Immature natural killer cell (primary cell): Measurements from ENCODE around the gene KCTD13. TPM values are rescaled to one million over a fixed set of nuclear protein-coding genes. Genes with fewer than 3 reads are reported as not detected.
"Not testable (repeated sequence)": the region's sequence is repeated elsewhere in the genome, so short reads cannot be mapped to it uniquely, and the experiment has no call there.

Experiments used
- DNase-seq, 3 donors: peaks; one replicate each; pipeline ENCODE4 v3.0.0; 2022; ENCODE audit warnings: mixed read lengths in 1 of 3
- H3K27ac Mint-ChIP-seq, 6 donors: one replicate each; pipeline ENCODE4 v1.8.0; 2020; ENCODE audit warnings: mixed read lengths in 6 of 6, mild to moderate bottlenecking in 5 of 6, inconsistent platforms in 4 of 6, moderate library complexity in 3 of 6
- H3K27me3 Mint-ChIP-seq, 3 donors: one replicate each; pipeline ENCODE4 v1.8.0; 2020 to 2021; ENCODE audit warnings: low read depth in 3 of 3, mild to moderate bottlenecking in 3 of 3, mixed read lengths in 3 of 3, moderate library complexity in 3 of 3, inconsistent platforms in 1 of 3
- H3K36me3 Mint-ChIP-seq, 3 donors: one replicate each; pipeline ENCODE4 v1.8.0; 2020; ENCODE audit warnings: mixed read lengths in 3 of 3, inconsistent platforms in 2 of 3, mild to moderate bottlenecking in 2 of 3
- H3K4me1 Mint-ChIP-seq, 2 donors: one replicate each; pipeline ENCODE4 v1.8.0; 2020; ENCODE audit warnings: inconsistent platforms in 2 of 2, mild to moderate bottlenecking in 2 of 2, mixed read lengths in 2 of 2, moderate library complexity in 1 of 2
- H3K4me3 Mint-ChIP-seq, 5 donors: one replicate each; pipeline ENCODE4 v1.8.0; 2020; ENCODE audit warnings: mild to moderate bottlenecking in 5 of 5, mixed read lengths in 5 of 5, inconsistent platforms in 3 of 5, moderate library complexity in 3 of 5
- H3K9me3 Mint-ChIP-seq, 6 donors: one replicate each; pipeline ENCODE4 v1.8.0; 2020; ENCODE audit warnings: mild to moderate bottlenecking in 6 of 6, mixed read lengths in 6 of 6, inconsistent platforms in 4 of 6, moderate library complexity in 3 of 6
- polyA plus RNA-seq, 3 donors: library from polyadenylated mRNA; unstranded; fragments of 300-500 nt; fragmentation: Illumina TruSeq; gene quantifications; one replicate each; pipeline ENCODE4 v1.2.3, GENCODE V29; 2021

The KCTD13 gene
- polyA plus RNA-seq, 3 donors from 2014 or later, result 3.5 to 13.8 (median 9.2) TPM

DNA sequence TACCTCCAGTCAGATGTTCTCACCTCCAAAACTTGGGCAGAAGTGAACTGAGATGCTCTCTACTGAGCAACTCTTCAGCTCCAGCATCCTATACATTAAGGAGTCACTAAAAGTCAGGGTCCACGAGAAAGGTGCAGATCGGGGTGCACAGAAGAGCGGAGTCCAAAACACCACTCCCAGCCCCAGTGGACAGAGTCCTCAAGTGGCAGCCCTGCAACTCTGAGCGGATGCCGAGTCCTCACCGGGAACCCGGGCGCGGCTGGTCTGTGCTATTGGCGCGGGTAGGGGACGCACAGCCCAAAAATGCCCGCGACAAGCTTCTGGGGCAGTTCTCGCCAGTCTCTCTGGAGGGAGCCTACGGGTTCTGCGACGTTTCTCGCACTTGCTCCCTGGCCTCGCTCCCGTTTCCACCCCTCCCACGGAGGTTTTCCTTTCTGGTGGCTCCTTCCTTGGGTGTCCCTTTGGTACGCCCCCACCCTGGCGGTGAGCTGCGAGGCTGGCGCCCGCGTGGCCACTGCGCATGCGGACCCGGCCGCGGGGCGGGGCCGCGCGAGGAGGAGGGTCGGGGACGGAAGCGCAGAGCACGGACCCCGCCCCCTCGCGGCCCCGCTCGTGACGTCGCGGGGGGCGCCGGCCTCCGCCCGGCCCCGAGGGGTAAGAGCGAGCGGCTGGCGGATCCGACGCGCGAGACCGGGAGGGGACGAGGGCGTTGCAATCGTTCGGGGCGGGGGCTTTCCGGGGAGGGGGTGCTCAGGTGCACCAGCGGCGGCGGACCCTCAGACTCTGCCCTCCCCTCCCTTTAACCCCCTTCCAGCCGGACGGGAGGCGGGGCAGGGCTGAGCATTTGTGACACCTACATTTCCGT lies 35.7 kb upstream of the KCTD13 start, which contains the start of gene TMEM219:
Gene TMEM219, plus strand, starts transcription at position 601 of the 865 bp plus-strand sequence. CDS start 1,065 bp downstream, outside the sequence.
- H3K27ac Mint-ChIP-seq, result peak within 1 kb of the TSS; percentile 91 to 96 (median 94)
- peaks cover 0 to 3% (median 0%) of the 10 kb centered on the region in 3 donors for H3K36me3 Mint-ChIP-seq
- H3K4me1 Mint-ChIP-seq, result peaks cover 20 to 22% of the 10 kb centered on the region in 2 donors
- DNase-seq, result peak; percentile 95 to 96 (median 95)
- H3K4me3 Mint-ChIP-seq, result peak within 1 kb of the TSS; percentile 88 to 93 (median 92)
- peaks cover 0 to 4% (median 2%) of the 10 kb centered on the region in 3 donors for H3K27me3 Mint-ChIP-seq
- no peaks in the 10 kb centered on the region for H3K9me3 Mint-ChIP-seq

- H3K4me3 Mint-ChIP-seq, result peak overlapping the region; percentile 88 to 92 (median 91)
- H3K9me3 Mint-ChIP-seq, result no peaks in the 10 kb centered on the region
- H3K36me3 Mint-ChIP-seq, result peaks cover 0 to 3% (median 0%) of the 10 kb centered on the region in 3 donors
- peaks cover 0 to 4% (median 2%) of the 10 kb centered on the region in 3 donors for H3K27me3 Mint-ChIP-seq
- peaks cover 20 to 22% of the 10 kb centered on the region in 2 donors for H3K4me1 Mint-ChIP-seq
- no peak for DNase-seq
- peak overlapping the region; percentile 90 to 94 (median 92) for H3K27ac Mint-ChIP-seq
These were observed 35.1 kb upstream of the KCTD13 start for GRCh38 chr16:29961127-29961478.

GRCh38 chr16:29959821-29960220 lies 33.8 kb upstream of the KCTD13 start:
- not testable (repeated sequence) for H3K9me3 Mint-ChIP-seq, DNase-seq, H3K36me3 Mint-ChIP-seq, H3K27me3 Mint-ChIP-seq
- Mint-ChIP-seq H3K27ac (peak overlapping the region in 2 of 6 donors; percentile 20 to 34), H3K4me3 (peak overlapping the region; percentile 2 to 60 (median 38)), H3K4me1 (peaks cover 20 to 22% of the 10 kb centered on the region in 2 donors)

GRCh38 chr16:29959293-29959692 lies 33.3 kb upstream of the KCTD13 start:
- H3K4me1 Mint-ChIP-seq, result peaks cover 18 to 22% of the 10 kb centered on the region in 2 donors
- H3K27ac Mint-ChIP-seq, result no peak overlapping the region
- no peaks in the 10 kb centered on the region for H3K36me3 Mint-ChIP-seq
- H3K4me3 Mint-ChIP-seq, result no peak overlapping the region
- no peaks in the 10 kb centered on the region for H3K9me3 Mint-ChIP-seq
- H3K27me3 Mint-ChIP-seq, result peaks cover 0 to 4% (median 2%) of the 10 kb centered on the region in 3 donors
- DNase-seq, result no peak

DNA sequence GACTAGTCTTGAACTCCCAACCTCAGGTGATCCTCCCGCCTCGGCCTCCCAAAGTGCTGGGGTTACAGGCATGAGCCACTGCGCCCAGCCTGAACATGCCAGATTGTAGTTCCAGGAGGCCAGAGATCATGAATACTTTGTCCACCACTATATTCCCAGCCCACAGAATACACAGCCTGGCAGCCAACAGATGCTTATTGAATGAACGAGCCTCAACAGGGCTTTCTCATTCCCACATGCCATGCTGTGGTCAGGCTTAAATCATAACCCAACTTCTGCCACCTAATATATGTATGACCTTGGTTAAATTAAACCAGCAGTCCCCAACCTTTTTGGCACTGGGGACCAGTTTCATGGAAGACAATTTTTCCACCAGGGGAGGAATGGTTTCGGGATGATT lies 32.7 kb upstream of the KCTD13 start:
- Mint-ChIP-seq H3K9me3 (no peaks in the 10 kb centered on the region), H3K27ac (peak overlapping the region in 1 of 6 donors; percentile 21), H3K36me3 (no peaks in the 10 kb centered on the region), H3K4me1 (peaks cover 18 to 22% of the 10 kb centered on the region in 2 donors), H3K4me3 (no peak overlapping the region), H3K27me3 (peaks cover 0 to 4% (median 2%) of the 10 kb centered on the region in 3 donors)
- DNase-seq, result no peak

DNA sequence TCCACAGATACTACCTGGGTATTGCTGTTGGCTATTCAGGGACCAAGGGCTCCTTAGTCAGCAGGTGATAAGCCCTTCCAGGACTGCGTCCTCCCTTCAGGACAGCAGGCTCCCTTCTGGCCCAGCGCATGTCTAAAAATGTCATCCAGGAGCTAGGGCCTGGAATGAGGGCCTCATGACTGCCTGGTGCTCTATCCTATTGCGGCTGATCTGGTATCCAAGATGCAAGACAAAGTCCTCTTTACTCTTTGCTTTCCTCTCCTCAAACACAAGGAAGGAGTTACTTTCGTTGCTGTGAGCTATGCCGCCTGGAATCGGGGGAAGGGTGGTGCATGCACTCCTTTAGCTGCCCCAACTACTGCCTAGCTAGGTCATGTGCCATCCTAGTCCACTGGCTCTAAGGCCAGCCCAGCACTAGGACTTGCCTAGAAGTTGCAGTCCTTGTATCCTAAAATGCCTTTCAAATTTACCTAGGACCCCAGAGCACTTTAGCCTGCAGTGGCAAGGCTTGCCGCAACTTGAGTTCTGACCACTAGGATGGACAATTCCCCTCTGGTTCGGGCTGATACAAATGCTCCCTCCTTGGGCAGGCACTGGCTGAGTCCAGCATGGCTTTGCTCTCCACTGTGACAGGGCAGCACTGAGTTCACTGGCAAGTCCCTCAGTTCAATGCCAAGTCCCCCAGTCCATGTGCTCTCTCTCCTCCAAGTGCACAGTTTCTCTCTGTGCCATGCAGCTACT lies 25.8 kb upstream of the KCTD13 start:
- H3K36me3 Mint-ChIP-seq, result no peaks in the 10 kb centered on the region
- peaks cover 0 to 4% (median under 1%) of the 10 kb centered on the region in 6 donors for H3K9me3 Mint-ChIP-seq
- peaks cover 0 to 4% (median 0%) of the 10 kb centered on the region in 3 donors for H3K27me3 Mint-ChIP-seq
- no peaks in the 10 kb centered on the region for H3K4me1 Mint-ChIP-seq
- H3K4me3 Mint-ChIP-seq, result no peak overlapping the region
- no peak overlapping the region for H3K27ac Mint-ChIP-seq
- DNase-seq, result no peak

DNA sequence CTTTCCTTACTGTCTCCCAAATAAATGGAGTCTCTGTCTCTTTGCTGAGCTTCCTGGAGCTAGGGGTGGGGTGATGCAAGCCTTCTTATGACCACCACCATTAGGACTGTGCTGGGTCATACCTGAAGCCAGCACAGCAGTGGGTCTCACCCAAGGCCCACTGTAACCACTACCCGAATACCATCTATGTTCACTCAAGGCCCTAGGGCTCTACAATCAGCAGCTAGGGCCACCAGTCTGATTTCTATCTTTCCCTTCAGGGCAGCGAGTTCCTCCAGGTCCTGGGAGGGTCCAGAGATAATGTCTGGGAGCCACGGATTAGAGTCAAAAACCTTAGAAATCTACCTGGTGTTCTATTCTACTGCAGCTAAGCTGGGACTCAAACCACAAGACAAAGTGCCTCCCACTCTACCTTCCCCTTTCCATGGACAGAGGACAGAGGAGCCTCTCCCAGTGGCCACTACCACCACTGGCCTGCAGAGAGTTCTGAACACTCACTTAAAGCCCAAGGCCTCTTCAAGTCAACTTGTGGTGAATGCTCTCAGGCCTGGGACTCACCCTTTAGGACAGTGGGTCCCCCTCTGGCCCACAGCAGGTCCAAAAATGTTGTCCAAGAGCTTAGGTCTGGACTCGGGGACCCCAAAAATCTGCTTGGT lies 24.9 kb upstream of the KCTD13 start:
- Mint-ChIP-seq H3K27ac (no peak overlapping the region), H3K27me3 (peaks cover 0 to 4% (median 0%) of the 10 kb centered on the region in 3 donors), H3K4me3 (no peak overlapping the region), H3K9me3 (peaks cover 0 to 4% (median under 1%) of the 10 kb centered on the region in 6 donors), H3K4me1 (no peaks in the 10 kb centered on the region), H3K36me3 (no peaks in the 10 kb centered on the region)
- DNase-seq, result no peak

DNA sequence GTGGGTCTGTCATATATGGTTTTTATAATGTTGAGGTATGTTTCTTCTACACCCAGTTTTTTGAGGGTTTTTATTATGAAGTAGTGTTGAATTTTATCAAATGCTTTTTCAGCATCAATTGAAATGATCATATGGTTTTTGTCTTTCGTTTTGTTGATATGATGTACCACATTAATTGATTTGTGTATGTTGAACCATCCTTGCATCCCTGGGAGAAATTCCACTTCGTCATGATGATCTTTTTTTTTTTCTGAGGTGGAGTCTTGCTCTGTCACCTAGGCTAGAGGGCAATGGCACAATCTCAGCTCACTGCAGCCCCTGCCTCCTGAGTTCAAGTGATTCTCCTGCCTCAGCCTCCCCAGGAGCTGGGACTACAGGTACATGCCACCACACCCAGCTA lies 21.9 kb upstream of the KCTD13 start:
- Mint-ChIP-seq H3K36me3 (no peaks in the 10 kb centered on the region), H3K9me3 (peaks cover 0 to 4% (median under 1%) of the 10 kb centered on the region in 6 donors), H3K4me3 (no peak overlapping the region), H3K27me3 (peaks cover 0 to 4% (median 3%) of the 10 kb centered on the region in 3 donors), H3K4me1 (no peaks in the 10 kb centered on the region), H3K27ac (no peak overlapping the region)
- no peak for DNase-seq

DNA sequence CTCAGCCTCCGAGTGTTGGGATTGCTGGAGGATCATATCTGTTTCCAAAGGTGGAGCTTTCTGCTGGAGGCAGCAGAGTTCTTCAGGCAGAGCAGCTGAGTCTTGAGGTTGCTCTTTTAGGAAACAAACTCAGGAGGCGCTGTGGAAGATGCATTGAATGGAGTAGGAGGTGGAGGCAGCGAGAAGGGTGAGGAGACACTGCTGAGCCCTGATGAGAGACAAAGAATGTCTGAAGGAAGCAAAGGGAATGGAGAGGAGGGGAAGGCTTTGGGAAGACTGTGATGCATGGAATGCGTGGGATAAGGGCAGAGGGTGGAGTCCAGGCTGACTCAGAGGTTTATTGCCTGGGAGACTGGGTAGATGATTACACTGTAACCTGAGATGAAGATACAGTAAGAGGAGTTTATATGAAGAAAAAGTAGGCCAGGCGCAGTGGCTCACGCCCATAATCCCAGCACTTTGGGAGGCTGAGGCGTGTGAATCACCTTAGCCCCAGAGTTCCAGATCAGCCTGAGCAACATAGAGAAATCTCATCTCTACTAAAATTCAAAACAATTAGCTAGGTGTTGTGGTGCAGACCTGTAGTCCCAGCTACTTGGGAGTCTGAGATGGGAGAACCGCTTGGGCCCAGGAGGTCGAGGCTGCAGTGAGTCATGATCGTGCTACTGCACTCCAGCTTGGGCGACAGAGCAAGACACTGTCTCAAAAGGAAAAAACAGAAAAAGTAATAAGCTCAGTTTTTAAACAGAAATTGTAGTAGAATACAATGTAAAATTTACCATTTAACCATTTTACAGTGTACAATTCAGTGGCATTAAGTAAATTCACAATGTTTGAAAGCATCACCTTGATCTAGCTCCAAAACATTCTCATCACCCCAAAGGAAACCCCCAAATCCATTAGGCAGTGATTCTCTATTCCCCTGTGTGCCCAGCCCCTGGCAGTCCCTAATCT lies 18.1 kb upstream of the KCTD13 start:
- Mint-ChIP-seq H3K36me3 (no peaks in the 10 kb centered on the region), H3K4me3 (no peak overlapping the region), H3K4me1 (no peaks in the 10 kb centered on the region), H3K9me3 (no peaks in the 10 kb centered on the region), H3K27me3 (peaks cover 3 to 10% (median 5%) of the 10 kb centered on the region in 3 donors), H3K27ac (no peak overlapping the region)
- DNase-seq, result no peak

DNA sequence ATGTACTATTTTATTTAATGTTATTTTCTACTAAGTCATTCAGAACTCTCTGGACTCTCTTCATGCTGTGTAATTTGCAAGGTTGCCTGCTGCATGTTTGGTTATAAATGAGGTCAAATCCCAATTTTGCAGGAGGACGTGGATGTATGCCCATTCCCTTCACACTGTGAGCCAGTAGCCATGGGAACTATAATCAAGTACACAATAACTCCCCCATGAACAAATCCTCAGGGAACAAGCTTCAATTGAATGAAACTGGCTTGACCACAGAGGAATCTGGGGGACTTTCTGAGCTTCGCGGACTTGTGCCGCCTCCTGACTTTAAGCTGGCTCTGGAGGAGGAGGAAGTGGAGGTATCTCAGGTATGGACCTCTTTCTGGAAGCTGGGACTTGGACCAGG lies 14.6 kb upstream of the KCTD13 start:
- Mint-ChIP-seq H3K9me3 (no peaks in the 10 kb centered on the region), H3K36me3 (no peaks in the 10 kb centered on the region), H3K27me3 (peaks cover 6 to 13% (median 7%) of the 10 kb centered on the region in 3 donors), H3K4me1 (no peaks in the 10 kb centered on the region), H3K4me3 (no peak overlapping the region), H3K27ac (no peak overlapping the region)
- DNase-seq, result no peak

- H3K4me3 Mint-ChIP-seq, DNase-seq, H3K27me3 Mint-ChIP-seq, H3K27ac Mint-ChIP-seq, H3K36me3 Mint-ChIP-seq, H3K9me3 Mint-ChIP-seq, H3K4me1 Mint-ChIP-seq: not testable (repeated sequence)
These were observed 5.7 kb upstream of the KCTD13 start for GRCh38 chr16:29931750-29932149.

DNA sequence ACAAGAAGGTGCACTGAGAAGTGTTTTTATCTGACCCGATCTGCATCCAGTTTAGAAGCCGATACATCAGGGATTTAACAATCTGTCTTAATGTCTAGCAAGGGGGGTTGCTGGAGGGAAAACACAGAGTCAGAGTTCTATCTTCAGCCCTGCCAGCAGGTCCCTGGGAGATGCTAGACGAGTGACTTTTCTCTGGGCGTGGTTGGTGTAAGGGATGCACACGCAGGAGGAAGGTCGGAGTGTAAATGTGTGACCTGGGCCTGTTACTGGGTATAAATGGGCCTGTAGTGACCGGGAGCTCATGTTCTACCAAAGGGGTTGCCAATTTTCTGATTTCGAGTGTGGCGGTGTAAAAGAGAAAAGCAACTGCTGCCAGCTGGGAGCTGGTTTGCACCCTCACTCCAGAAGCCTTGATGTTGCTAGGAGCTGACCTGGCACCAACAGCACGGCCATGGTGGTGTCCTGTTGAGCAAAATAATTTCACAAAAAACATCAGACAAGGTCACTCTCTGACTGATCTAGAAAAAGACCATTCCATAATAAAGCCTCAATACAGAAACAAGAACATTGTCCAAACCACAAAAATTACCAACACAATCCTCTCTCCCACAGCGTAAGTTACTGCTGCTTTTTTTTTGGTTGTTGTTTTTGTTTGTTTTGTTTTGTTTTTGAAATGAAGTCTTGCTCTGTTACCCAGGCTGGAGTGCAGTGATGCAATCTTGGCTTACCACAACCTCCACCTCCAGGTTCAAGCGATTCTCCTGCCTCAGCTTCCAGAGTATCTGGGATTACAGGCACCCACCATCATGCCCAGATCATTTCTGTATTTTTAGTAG lies 1.3 kb upstream of the KCTD13 start:
- Mint-ChIP-seq H3K27ac (peak overlapping the region; percentile 84 to 98 (median 96)), H3K36me3 (peaks cover 0 to 4% (median 0%) of the 10 kb centered on the region in 3 donors), H3K27me3 (peaks cover 7 to 11% (median 7%) of the 10 kb centered on the region in 3 donors), H3K9me3 (no peaks in the 10 kb centered on the region), H3K4me1 (peaks cover 31 to 42% of the 10 kb centered on the region in 2 donors), H3K4me3 (peak overlapping the region; percentile 94 to 96 (median 95))
- DNase-seq, result no peak
